RPMI8226 (cell line): ENCODE measurements around the gene LPCAT2.

Experiments used
- DNase-seq: peaks from one replicate; pipeline ENCODE4 v3.0.0-alpha.2; 2015

LPCAT2 gene

GRCh38 chr16:55508941-55509931 lies at the start of gene LPCAT2:
LPCAT2 (plus strand) TSS chr16:55509072; CDS start chr16:55509182, 110 bp downstream.
- DNase-seq = peak; percentile 81

DNA sequence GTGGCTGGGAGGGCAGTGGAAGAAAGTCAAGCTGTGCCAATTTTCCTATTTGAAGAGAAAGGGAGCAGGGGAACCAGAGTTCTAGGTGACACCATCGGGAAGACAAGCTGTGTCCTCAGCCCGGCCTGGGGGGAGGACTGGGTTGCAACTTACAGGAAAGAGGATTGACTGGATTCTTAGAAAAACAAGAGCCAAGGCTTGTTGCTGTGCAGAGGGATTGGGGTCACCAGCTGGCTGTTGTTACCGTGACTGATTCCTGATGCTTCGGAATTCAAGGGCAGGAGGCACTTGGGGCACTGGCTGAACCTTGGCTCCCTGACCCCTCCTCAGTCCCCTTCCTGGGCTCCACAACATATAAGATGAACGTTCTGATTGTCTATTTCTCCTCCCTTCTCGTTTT lies 46.6 kb upstream of the LPCAT2 start:
- no peak for DNase-seq

DNA sequence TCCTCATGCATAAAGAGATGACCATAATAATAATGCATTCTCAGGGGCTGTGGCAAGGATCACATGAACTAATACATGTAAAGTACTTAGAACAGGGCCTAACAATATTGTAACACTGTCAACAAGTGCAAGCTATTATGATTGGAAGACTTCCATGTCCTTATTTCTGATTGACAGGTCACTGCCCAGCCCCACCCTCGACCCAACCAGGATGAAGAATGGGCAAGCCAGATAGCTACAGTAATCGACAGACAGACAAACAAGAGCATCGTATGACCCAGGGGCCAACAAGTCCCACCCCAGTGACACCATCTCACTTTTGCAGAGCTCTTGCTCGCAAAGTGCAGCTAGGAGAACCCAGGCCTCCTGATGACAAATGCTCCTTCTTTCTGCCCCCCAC lies 44.5 kb upstream of the LPCAT2 start:
- DNase-seq = no peak

GRCh38 chr16:55465077-55465896 lies 43.6 kb upstream of the LPCAT2 start:
- peak; percentile 91 for DNase-seq

GRCh38 chr16:55466209-55466608 lies 42.7 kb upstream of the LPCAT2 start:
- DNase-seq = no peak

DNA sequence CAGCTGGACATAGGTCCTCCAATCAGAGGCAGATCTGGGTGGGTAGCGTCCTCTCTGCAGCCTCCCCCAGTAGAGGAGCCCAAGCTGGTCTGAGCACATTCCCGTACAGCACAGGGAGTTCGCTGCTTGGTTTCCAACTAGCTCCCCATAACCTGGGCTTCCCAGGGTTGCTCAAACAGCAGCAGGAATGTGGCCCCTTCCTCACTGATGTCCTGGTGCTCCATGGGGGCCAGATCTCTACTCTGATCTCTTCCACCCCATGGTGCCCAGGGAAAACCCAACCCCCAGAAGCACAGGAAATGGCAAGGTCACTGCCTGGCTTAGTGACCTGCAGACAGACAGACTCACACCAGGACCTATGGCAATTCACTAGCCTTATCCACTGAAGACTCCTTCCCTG lies 41.0 kb upstream of the LPCAT2 start:
- DNase-seq = no peak

DNA sequence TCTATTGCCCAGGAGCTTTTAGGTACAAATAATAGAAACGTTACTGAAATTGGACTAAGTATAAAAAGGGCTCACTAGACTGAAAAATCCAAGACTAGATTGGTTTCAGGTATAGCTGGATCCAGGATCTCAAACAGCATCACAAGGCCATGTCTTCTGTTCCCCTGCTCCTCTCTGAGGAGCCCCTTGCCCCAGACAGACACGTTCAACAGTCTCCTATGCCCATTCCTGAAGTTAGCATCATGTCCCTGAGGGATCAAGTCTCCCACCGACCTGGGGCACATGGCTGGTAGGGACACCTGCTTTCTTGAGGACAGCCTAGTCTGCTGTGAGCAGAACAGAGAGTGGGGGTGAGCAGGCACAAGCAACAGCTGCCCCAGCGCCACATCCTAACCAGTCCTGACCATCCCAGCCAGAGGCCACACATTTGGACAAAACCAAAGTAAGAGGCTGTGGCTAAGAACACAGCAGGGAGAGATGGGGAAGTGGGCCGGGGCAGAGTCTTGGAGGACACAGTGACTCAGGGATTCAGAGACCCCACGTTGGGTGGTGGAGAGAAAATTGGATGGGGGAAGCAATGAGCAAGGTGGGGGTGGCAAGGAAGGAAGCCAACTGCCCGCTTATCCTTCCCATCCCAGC lies 40.4 kb upstream of the LPCAT2 start:
- no peak for DNase-seq

DNA sequence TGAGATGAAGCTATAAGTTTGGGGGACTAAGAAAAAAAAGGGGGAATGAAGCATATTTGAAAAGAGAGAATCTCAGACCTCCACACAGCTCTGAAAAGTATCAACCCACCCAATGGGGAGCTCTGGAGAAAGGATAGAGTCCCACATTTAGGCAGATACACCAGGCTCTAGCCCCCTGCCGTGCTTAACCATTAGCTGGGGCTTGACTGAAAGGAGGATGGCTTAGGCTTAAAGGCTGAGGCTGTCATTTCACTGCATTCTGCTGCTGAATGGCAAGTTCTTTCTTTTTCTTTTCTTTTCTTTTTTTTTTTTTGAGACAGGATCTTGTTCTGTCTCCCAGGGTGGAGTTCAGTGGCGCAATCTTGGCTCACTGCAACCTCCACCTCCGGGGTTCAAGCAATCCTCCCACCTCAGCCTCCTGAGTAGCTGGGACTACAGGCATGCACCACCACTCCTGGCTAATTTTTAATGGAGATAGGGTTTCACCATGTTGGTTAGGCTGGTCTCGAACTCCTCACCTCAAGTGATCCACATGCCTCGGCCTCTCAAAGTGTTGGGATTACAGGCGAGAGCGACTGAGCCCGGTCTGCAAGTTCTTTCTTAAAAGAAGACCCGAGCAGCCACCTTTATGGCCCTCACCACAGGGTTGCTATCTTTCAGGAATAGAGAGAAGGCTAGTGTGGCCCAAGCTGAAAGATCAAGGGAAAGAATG lies 38.9 kb upstream of the LPCAT2 start:
- no peak for DNase-seq

- DNase-seq = no peak
Observed at GRCh38 chr16:55470533-55471371, 38.1 kb upstream of the LPCAT2 start.

GRCh38 chr16:55471448-55472097 lies 37.3 kb upstream of the LPCAT2 start:
- no peak for DNase-seq

- no peak for DNase-seq
Observed at GRCh38 chr16:55473587-55473986, 35.3 kb upstream of the LPCAT2 start.

DNA sequence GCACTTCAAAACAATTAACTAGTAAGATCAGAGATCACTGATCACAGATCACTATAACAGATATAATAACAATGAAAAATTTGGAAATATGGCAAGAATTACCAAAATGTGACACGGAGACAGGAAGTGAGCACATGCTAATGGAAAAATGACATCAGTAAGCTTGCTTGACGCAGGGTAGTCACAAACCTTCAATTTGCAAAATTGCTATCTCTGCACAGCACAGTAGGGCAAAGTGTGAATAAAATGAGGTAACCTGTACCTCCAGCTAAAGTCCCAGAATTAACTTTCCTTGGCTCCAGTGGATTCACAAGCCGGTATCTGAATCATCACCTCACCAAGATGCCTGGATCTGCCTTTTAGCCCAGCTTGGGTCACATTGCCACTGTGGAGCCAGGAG lies 34.1 kb upstream of the LPCAT2 start:
- DNase-seq = no peak

DNA sequence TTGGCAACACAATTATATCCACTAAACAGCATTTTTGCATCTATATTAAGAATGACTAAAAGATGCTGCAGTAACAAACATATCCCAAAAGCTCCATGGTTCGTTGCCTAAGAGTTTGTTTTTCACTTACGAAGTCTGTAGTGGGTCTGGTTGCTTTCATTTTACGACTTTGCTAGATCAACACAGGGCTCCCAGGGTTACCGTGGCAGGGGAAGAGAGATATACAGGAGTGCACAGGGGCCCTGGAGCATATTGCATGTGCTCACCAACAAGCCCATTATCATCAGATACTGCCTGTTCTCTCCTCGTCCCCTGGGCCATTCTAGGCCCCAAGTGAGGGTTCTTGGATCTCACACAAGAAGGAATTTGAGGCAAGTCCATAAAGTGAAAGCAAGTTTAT lies 33.0 kb upstream of the LPCAT2 start:
- DNase-seq = no peak

GRCh38 chr16:55476625-55477533 lies 32.0 kb upstream of the LPCAT2 start:
- no peak for DNase-seq

GRCh38 chr16:55477736-55478135 lies 31.1 kb upstream of the LPCAT2 start:
- no peak for DNase-seq

DNA sequence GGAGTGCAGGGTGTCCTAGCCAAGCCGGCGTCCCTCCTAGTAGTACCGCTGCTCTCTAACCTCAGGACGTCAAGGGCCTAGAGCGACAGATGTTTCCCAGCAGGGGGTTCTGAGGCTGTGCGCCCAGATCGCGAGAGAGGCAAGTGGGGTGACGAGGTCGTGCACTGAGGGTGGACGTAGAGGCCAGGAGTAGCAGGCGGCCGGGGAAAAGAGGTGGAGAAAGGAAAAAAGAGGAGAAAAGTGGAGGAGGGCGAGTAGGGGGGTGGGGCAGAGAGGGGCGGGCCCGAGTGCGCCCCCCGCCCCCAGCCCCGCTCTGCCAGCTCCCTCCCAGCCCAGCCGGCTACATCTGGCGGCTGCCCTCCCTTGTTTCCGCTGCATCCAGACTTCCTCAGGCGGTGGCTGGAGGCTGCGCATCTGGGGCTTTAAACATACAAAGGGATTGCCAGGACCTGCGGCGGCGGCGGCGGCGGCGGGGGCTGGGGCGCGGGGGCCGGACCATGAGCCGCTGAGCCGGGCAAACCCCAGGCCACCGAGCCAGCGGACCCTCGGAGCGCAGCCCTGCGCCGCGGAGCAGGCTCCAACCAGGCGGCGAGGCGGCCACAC lies 29.9 kb upstream of the LPCAT2 start, which contains the start of gene MMP2:
Gene MMP2, plus strand, starts transcription at position 372 of the 603 bp plus-strand sequence. CDS start 282 bp downstream, outside the sequence.
- DNase-seq = no peak

- no peak for DNase-seq
Observed at GRCh38 chr16:55479430-55480140, 29.3 kb upstream of the LPCAT2 start.

DNA sequence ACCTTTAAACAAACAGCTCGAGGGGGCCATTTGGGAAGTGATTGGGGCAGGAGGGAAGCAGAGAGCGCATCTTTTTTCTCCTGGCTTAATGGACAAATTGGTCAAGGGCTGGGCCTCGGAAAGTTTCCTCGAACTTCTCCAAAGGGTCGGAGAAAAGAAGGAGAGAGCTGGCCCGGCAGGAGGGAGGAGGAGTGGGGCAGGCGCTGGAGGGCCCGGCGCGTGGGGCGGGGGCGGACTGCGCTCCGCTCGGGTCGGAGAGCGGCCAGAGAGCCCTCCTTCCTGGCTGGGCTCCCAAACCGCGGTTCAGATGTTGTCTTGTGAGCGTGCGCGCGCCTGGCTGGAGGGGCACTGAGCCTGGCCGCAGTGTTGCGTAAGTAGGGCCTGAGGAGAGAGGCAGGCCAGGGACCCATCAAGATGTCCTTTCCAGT lies 28.6 kb upstream of the LPCAT2 start:
- DNase-seq = no peak

DNA sequence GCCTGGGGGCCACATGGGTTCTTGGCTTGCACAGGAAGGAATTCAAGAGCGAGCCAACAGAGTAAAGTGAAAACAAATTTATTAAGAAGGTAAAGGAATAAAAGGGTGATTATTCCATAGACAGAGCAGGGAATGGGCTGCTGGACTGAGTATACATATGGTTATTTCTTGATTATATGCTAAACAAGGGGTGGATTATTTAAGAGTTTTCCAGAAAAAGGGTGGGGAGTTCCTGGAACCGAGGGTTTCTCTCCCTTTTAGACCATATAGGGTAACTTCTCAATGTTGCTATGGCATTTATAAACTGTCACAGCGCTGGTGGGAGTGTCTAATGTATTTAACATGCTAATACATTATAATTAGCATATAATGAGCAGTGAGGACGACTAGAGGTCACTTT lies 27.8 kb upstream of the LPCAT2 start:
- DNase-seq = no peak
